Measurements from ENCODE around the gene NRIP3.

NRIP3 gene

GRCh38 chr11:9003573-9004182 lies at the start of gene NRIP3:
TSS of gene NRIP3 (minus strand) at chr11:9004001. CDS start at chr11:9003935, 66 bp downstream.
- no peak for DNase-seq (ENCODE audit: low read depth)
- H3K4me3 ChIP-seq (ENCODE audit: low read length) = peak within 1 kb of the TSS; percentile 41
- TF ChIP-seq CTCF (conservative IDR thresholded peaks at IDR 0.05; ENCODE audit: low read depth, low read length) = no peak

GRCh38 chr11:9052316-9052715 lies 48.5 kb upstream of the NRIP3 start:
- no peak overlapping the region for H3K4me3 ChIP-seq (ENCODE audit: low read length)
- DNase-seq (ENCODE audit: low read depth) = no peak
- no peak for TF ChIP-seq CTCF (conservative IDR thresholded peaks at IDR 0.05; ENCODE audit: low read depth, low read length)

DNA sequence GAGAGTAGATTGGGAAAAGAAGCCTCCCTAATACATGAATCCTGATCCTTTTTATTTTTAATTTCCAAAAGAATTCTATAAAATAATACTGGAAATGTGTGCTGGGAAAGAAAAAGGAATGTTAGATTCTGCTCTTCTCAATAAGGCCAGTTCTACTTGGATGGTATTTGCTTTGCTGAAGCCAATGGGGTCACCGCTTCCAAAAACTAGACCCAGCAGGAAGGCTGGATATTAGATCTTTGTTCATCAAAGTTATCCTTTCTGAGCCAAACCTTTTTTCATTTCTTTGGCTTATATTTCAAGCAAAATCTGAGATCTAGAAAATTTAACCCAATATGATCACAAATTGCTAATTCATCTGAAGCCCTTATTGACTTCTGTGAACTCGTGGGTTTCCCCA lies 46.2 kb upstream of the NRIP3 start:
- TF ChIP-seq CTCF (conservative IDR thresholded peaks at IDR 0.05; ENCODE audit: low read depth, low read length) = no peak
- no peak overlapping the region for H3K4me3 ChIP-seq (ENCODE audit: low read length)
- no peak for DNase-seq (ENCODE audit: low read depth)

DNA sequence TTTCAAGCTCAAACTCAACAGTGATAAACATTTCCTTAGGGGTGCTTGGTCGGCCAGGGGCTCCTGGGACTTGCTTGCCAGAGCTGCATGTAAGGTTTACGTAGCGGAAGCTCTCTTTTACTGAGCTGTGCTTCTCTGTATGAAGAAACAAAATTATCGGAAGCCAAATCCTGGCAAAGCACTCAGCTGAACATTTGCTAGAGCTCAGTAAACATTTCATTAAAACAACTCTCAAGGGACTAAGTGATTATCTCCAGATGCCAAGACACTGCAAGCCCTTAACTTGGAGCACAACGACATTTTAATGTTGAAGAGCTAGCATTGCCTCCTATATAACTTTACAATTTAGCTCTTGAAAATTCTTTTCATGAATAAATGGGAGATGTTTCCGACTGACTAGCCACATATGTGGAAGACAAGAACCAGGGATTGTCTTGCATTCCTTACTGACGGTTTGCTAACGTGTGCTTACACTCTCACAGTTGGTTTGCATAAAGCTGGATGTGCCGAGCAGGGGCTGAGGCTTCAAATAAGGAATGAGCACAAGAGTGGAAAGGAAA lies 44.2 kb upstream of the NRIP3 start:
- no peak for TF ChIP-seq CTCF (conservative IDR thresholded peaks at IDR 0.05; ENCODE audit: low read depth, low read length)
- no peak overlapping the region for H3K4me3 ChIP-seq (ENCODE audit: low read length)
- DNase-seq (ENCODE audit: low read depth) = no peak

GRCh38 chr11:9046481-9046880 lies 42.7 kb upstream of the NRIP3 start:
- no peak overlapping the region for H3K4me3 ChIP-seq (ENCODE audit: low read length)
- TF ChIP-seq CTCF (conservative IDR thresholded peaks at IDR 0.05; ENCODE audit: low read depth, low read length) = no peak
- no peak for DNase-seq (ENCODE audit: low read depth)

- DNase-seq (ENCODE audit: low read depth) = no peak
- no peak overlapping the region for H3K4me3 ChIP-seq (ENCODE audit: low read length)
- no peak for TF ChIP-seq CTCF (conservative IDR thresholded peaks at IDR 0.05; ENCODE audit: low read depth, low read length)
Measured at GRCh38 chr11:9042488-9042887, 38.7 kb upstream of the NRIP3 start.

DNA sequence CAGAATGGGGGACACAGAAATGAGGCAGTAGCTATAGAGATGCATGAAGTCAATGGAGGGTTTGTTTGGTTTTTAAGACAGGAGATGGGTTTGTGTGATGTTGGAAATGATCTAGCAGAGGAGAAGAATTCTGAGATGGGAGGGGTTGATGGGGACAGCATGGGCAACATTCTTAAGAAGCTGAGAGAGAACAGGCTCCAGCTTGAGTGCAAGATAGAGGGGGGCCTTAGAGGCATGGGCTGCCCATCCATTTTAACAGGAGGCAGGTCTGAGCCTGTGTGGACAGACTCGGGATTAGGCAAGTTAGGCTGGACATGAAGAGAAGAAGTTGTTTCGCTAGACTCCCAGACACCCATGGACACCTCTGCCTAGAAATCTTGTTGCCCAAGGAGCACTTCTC lies 37.9 kb upstream of the NRIP3 start:
- no peak overlapping the region for H3K4me3 ChIP-seq (ENCODE audit: low read length)
- TF ChIP-seq CTCF (conservative IDR thresholded peaks at IDR 0.05; ENCODE audit: low read depth, low read length) = no peak
- no peak for DNase-seq (ENCODE audit: low read depth)
